Lower lobe of right lung (tissue), 2 donors: Measurements from ENCODE around the gene MEF2A. TPM values are rescaled to one million over a fixed set of nuclear protein-coding genes. Genes with fewer than 3 reads are reported as not detected.

ENCODE experiments used
- ATAC-seq, 2 donors: fragments of 200-7000 bp; cut with Tn5 transposase; one replicate each; pipeline ENCODE4 v1.9.1; 2020 to 2022; ENCODE audit warnings: mild to moderate bottlenecking in 2 of 2, moderate library complexity in 2 of 2
- DNase-seq: peaks from one replicate; pipeline ENCODE4 v3.0.0-alpha.2; 2020
- H3K27ac ChIP-seq: fragments of 200-600 bp; one replicate; pipeline ENCODE4 v1.8.0; 2022
- H3K27me3 ChIP-seq: fragments of 200-600 bp; one replicate; pipeline ENCODE4 v1.8.0; 2022; ENCODE audit warnings: low read depth
- H3K36me3 ChIP-seq: fragments of 200-600 bp; one replicate; pipeline ENCODE4 v1.8.0; 2022; ENCODE audit warnings: mild to moderate bottlenecking
- H3K4me1 ChIP-seq: fragments of 200-600 bp; one replicate; pipeline ENCODE4 v1.8.0; 2022
- H3K4me3 ChIP-seq: fragments of 200-600 bp; one replicate; pipeline ENCODE4 v1.8.0; 2022; ENCODE audit warnings: mild to moderate bottlenecking
- H3K9me3 ChIP-seq: fragments of 200-600 bp; one replicate; pipeline ENCODE4 v1.8.0; 2022
- CTCF ChIP-seq: fragments of 200-600 bp; IDR thresholded peaks from one replicate; pipeline ENCODE4 v1.8.0; 2022; ENCODE audit warnings: antibody characterized with exemption, mild to moderate bottlenecking
- intact Hi-C: fragments of 100-400 bp; cut with DNase I; formaldehyde crosslinking; loops from one replicate; pipeline ENCODE4 v1.11.0; 2022
- total RNA-seq: library from RNA; stranded (reverse); fragmentation: NEBNext Ultra II Directional; extraction: Animal tissue kit (Norgen Biotek cat#: 25700); gene quantifications from one replicate; pipeline ENCODE4 v1.2.1, GENCODE V29; 2021
- donor health status: DM: no; HTN: yes; CAD: no; lungs with severe emphysema.

Gene MEF2A
- total RNA-seq, 1 donor from 2014 or later = 80.1 TPM

GRCh38 chr15:99644913-99645542 lies 79.2 kb downstream of the MEF2A start:
- no peaks in the 10 kb centered on the region for H3K27me3 ChIP-seq
- H3K36me3 ChIP-seq = peaks cover 12% of the 10 kb centered on the region
- no peaks in the 10 kb centered on the region for H3K4me1 ChIP-seq
- H3K4me3 ChIP-seq = no peak overlapping the region
- H3K9me3 ChIP-seq = no peaks in the 10 kb centered on the region
- ATAC-seq (no peak), DNase-seq (no peak)
- intact Hi-C loops = no loop called here
- H3K27ac ChIP-seq = no peak overlapping the region
- no peak for TF ChIP-seq CTCF

DNA sequence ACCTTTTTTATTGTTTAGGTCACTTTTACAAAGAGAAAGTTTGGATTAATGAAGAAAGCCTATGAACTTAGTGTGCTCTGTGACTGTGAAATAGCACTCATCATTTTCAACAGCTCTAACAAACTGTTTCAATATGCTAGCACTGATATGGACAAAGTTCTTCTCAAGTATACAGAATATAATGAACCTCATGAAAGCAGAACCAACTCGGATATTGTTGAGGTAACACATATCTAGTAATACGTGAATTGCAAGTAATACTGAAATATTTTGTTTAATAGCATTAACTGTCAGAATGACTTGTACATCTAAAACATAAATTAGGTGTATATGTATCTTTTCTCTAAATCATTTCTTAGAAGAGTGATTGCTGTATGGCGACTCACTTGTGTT lies 79.8 kb downstream of the MEF2A start:
- Histone ChIP-seq H3K36me3 (peaks cover 12% of the 10 kb centered on the region), H3K4me3 (no peak overlapping the region), H3K4me1 (no peaks in the 10 kb centered on the region), H3K27ac (no peak overlapping the region), H3K9me3 (no peaks in the 10 kb centered on the region), H3K27me3 (no peaks in the 10 kb centered on the region)
- no peak for DNase-seq
- intact Hi-C loops = no loop called here
- TF ChIP-seq CTCF = no peak
- no peak for ATAC-seq

DNA sequence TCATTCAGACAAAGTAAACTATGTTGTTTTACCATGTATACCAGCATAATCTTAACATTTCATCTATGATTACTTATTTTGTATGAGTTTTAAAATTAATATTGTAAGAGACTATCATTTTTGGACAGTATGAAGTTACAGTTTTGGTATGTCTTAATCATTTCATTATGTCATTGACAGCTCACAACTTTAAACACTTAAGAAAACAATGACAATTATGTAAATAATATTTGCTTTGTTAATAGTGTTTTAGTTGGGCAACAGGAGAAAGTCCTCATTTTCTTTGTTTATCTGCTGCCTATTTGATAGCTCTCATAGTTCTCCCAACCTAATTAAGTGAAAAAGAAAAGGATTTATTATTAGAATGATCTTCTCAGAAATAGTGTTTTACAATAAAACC lies 80.2 kb downstream of the MEF2A start:
- peaks cover 13% of the 10 kb centered on the region for H3K36me3 ChIP-seq
- no peaks in the 10 kb centered on the region for H3K4me1 ChIP-seq
- no peak for DNase-seq
- no peaks in the 10 kb centered on the region for H3K9me3 ChIP-seq
- no peaks in the 10 kb centered on the region for H3K27me3 ChIP-seq
- H3K4me3 ChIP-seq = no peak overlapping the region
- no peak for TF ChIP-seq CTCF
- H3K27ac ChIP-seq = no peak overlapping the region
- no peak for ATAC-seq
- intact Hi-C loops = no loop called here

DNA sequence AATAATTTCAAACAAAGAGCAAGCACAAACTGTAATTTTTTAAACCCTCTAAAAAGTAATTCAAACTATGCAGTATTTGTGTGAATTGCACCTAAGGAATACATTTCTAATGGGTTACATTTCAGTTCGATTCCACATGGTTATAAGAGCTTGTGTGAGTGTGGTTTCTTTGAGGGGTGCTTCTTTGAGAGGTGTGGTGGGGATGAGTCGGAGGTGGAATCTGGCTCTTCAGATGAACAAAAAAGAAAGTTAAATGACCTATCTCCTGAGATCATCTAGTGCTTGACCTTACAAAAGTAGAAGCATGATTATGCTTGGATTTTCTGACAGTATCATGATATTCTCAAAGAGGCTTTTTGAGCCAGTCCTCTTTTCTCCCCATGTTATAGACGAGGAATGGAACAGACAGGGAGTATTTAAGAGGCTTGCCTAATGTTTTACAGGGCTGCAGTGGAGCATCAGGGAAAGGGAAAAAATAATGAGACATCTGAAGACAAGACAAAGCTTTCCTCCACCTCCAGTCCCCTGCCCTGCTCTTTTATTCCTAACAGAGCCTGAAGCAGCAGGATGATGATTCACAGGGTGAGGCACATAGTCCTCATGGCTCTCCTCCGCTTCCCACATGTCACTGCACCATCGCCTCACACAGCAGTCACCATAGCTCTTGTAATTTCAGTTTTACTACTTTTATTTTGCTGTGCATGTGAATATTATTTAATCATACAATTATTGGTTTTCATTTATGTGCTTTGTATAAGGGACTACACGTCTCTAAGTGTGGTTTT lies 85.4 kb downstream of the MEF2A start:
- H3K36me3 ChIP-seq = peaks cover 9% of the 10 kb centered on the region
- no peaks in the 10 kb centered on the region for H3K27me3 ChIP-seq
- intact Hi-C loops = no loop called here
- no peak for ATAC-seq
- no peak for DNase-seq
- no peak for TF ChIP-seq CTCF
- H3K4me3 ChIP-seq = no peak overlapping the region
- H3K4me1 ChIP-seq = no peaks in the 10 kb centered on the region
- no peaks in the 10 kb centered on the region for H3K9me3 ChIP-seq
- no peak overlapping the region for H3K27ac ChIP-seq

DNA sequence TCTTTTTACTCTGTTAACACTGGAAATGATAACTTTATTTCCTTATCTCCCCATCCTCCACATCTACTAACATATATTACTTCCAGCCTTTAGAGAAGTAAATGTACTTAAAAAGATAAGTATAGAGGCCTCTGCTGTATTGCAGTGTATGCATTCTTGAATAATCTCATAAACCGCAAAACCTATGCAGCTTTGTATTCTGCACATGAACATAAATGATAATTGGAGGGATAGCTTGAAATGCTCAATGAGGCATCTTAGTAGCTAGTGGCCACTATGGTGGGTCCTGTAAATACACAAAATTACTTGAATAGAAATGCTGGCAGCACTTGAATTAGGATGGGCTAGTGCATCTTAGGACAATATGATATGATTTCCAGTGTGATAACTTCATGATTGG lies 90.4 kb downstream of the MEF2A start:
- TF ChIP-seq CTCF = no peak
- H3K4me3 ChIP-seq = no peak overlapping the region
- intact Hi-C loops = no loop called here
- ATAC-seq (no peak), DNase-seq (no peak)
- H3K36me3 ChIP-seq = peaks cover 4% of the 10 kb centered on the region
- no peaks in the 10 kb centered on the region for H3K4me1 ChIP-seq
- no peak overlapping the region for H3K27ac ChIP-seq
- no peaks in the 10 kb centered on the region for H3K9me3 ChIP-seq
- H3K27me3 ChIP-seq = no peaks in the 10 kb centered on the region
